ENCODE data around the gene COL17A1.

The COL17A1 gene

GRCh38 chr10:104085801-104086400 lies at the start of gene COL17A1:
TSS of gene COL17A1 (minus strand) at chr10:104085880. CDS start at chr10:104080673, 5,207 bp downstream.
- in situ Hi-C loops (cut with MboI; ENCODE audit: low sequenced_read_pairs): no loop called here

- in situ Hi-C loops (cut with MboI; ENCODE audit: low sequenced_read_pairs): no loop called here
Observed at GRCh38 chr10:104130041-104130440, 44.4 kb upstream of the COL17A1 start.

GRCh38 chr10:104128214-104128613 lies 42.5 kb upstream of the COL17A1 start:
- in situ Hi-C loops (cut with MboI; ENCODE audit: low sequenced_read_pairs): no loop called here

- in situ Hi-C loops (cut with MboI; ENCODE audit: low sequenced_read_pairs): no loop called here
Observed at GRCh38 chr10:104127411-104127810, 41.7 kb upstream of the COL17A1 start.

GRCh38 chr10:104123397-104123796 lies 37.7 kb upstream of the COL17A1 start:
- in situ Hi-C loops (cut with MboI; ENCODE audit: low sequenced_read_pairs): no loop called here

GRCh38 chr10:104122225-104123107 lies 36.8 kb upstream of the COL17A1 start:
- in situ Hi-C loops (cut with MboI; ENCODE audit: low sequenced_read_pairs): no loop called here

- in situ Hi-C loops (cut with MboI; ENCODE audit: low sequenced_read_pairs): no loop called here
Observed at GRCh38 chr10:104121485-104122224, 36.0 kb upstream of the COL17A1 start, which contains the start of gene SFR1. TSS of gene SFR1 (plus strand) at chr10:104122171. CDS start at chr10:104122184, 13 bp downstream.

- in situ Hi-C loops (cut with MboI; ENCODE audit: low sequenced_read_pairs): no loop called here
Observed at GRCh38 chr10:104120903-104121484, 35.3 kb upstream of the COL17A1 start.

- in situ Hi-C loops (cut with MboI; ENCODE audit: low sequenced_read_pairs): no loop called here
Observed at GRCh38 chr10:104120512-104120902, 34.8 kb upstream of the COL17A1 start.

- in situ Hi-C loops (cut with MboI; ENCODE audit: low sequenced_read_pairs): no loop called here
Observed at GRCh38 chr10:104119996-104120395, 34.3 kb upstream of the COL17A1 start.

GRCh38 chr10:104117839-104118323 lies 32.2 kb upstream of the COL17A1 start:
- in situ Hi-C loops (cut with MboI; ENCODE audit: low sequenced_read_pairs): no loop called here

- in situ Hi-C loops (cut with MboI; ENCODE audit: low sequenced_read_pairs): no loop called here
Observed at GRCh38 chr10:104113376-104113956, 27.8 kb upstream of the COL17A1 start.

- in situ Hi-C loops (cut with MboI; ENCODE audit: low sequenced_read_pairs): no loop called here
Observed at GRCh38 chr10:104109908-104110662, 24.4 kb upstream of the COL17A1 start.

GRCh38 chr10:104104926-104105325 lies 19.2 kb upstream of the COL17A1 start:
- in situ Hi-C loops (cut with MboI; ENCODE audit: low sequenced_read_pairs): no loop called here

- in situ Hi-C loops (cut with MboI; ENCODE audit: low sequenced_read_pairs): no loop called here
Observed at GRCh38 chr10:104104418-104104817, 18.7 kb upstream of the COL17A1 start.

GRCh38 chr10:104103956-104104355 lies 18.3 kb upstream of the COL17A1 start:
- in situ Hi-C loops (cut with MboI; ENCODE audit: low sequenced_read_pairs): no loop called here

- in situ Hi-C loops (cut with MboI; ENCODE audit: low sequenced_read_pairs): no loop called here
Observed at GRCh38 chr10:104101902-104102301, 16.2 kb upstream of the COL17A1 start.

GRCh38 chr10:104100795-104101194 lies 15.1 kb upstream of the COL17A1 start:
- in situ Hi-C loops (cut with MboI; ENCODE audit: low sequenced_read_pairs): no loop called here

- in situ Hi-C loops (cut with MboI; ENCODE audit: low sequenced_read_pairs): no loop called here
Observed at GRCh38 chr10:104099941-104100340, 14.3 kb upstream of the COL17A1 start.

- in situ Hi-C loops (cut with MboI; ENCODE audit: low sequenced_read_pairs): no loop called here
Observed at GRCh38 chr10:104099269-104099668, 13.6 kb upstream of the COL17A1 start.
